Right lobe of liver (tissue), 4 donors: ENCODE data around the gene OSBPL2.

Experiments
- CTCF ChIP-seq, 4 donors: fragments of 200-600 bp in 3 of 4; fragments of 450-650 bp in 1 of 4; IDR thresholded peaks; one replicate each; pipeline versions ENCODE4 v1.5.1 to v1.8.0; 2016 to 2022; ENCODE audit warnings: antibody characterized with exemption in 4 of 4, mild to moderate bottlenecking in 2 of 4
- POLR2A ChIP-seq: fragments of 450-650 bp; IDR thresholded peaks from one replicate; pipeline ENCODE4 v1.6.1; 2017; ENCODE audit warnings: antibody characterized with exemption, mild to moderate bottlenecking
- donor health status: DM: no; HTN: no; CAD: no.
- donor health status: DM: no; HTN: no; CAD: no.
- donor health status: DM: no; HTN: yes; CAD: no.

GRCh38 chr20:62339647-62340062, 101.3 kb downstream of the OSBPL2 start:
- TF ChIP-seq POLR2A: no peak
- TF ChIP-seq CTCF (IDR thresholded peaks at IDR 0.05): no peak
